ENCODE measurements around the gene GPRC5C. TPM values are rescaled to one million over a fixed set of nuclear protein-coding genes. Genes with fewer than 3 reads are reported as not detected.

Gene GPRC5C
- 7.5 TPM for polyA plus RNA-seq (2012; ENCODE audit: low read depth, missing spikeins)

GRCh38 chr17:74431568-74432423, at the start of gene GPRC5C:
Gene GPRC5C (plus strand): TSS chr17:74432088. CDS start chr17:74439777, 7,689 bp downstream.
- FAIRE-seq (peak; percentile 92), DNase-seq (ENCODE audit: insufficient read length, low spot score) (peak; percentile 80)
- TF ChIP-seq TAF1 (IDR thresholded peaks at IDR 0.05; ENCODE audit: low read depth, low read length), result 0 out of 2 replicates have a peak, but pooled peaks have one; percentile 40
- 0 out of 2 replicates have a peak, but pooled peaks have one; percentile 12 for TF ChIP-seq POLR2A (IDR thresholded peaks at IDR 0.05; ENCODE audit: low read depth, low read length)
- no peak for TF ChIP-seq PAX5 (IDR thresholded peaks at IDR 0.05; ENCODE audit: insufficient read depth, low read length, severe bottlenecking)
- TF ChIP-seq POLR2AphosphoS5 (IDR thresholded peaks at IDR 0.05; ENCODE audit: low read depth, low read length), result no peak
- TF ChIP-seq POU2F2 (IDR thresholded peaks at IDR 0.05; ENCODE audit: low read depth, low read length), result 0 out of 2 replicates have a peak, but pooled peaks have one; percentile 41
- TF ChIP-seq SPI1 (IDR thresholded peaks at IDR 0.05; ENCODE audit: low read depth, low read length), result no peak

GRCh38 chr17:74383141-74383540, 48.7 kb upstream of the GPRC5C start:
- FAIRE-seq, result no peak
- DNase-seq (ENCODE audit: insufficient read length, low spot score), result no peak

GRCh38 chr17:74385201-74385600, 46.7 kb upstream of the GPRC5C start:
- FAIRE-seq, result no peak
- no peak for TF ChIP-seq POLR2AphosphoS5 (IDR thresholded peaks at IDR 0.05; ENCODE audit: low read depth, low read length)
- TF ChIP-seq SPI1 (IDR thresholded peaks at IDR 0.05; ENCODE audit: low read depth, low read length), result no peak
- no peak for TF ChIP-seq PAX5 (IDR thresholded peaks at IDR 0.05; ENCODE audit: insufficient read depth, low read length, severe bottlenecking)
- no peak for TF ChIP-seq POLR2A (IDR thresholded peaks at IDR 0.05; ENCODE audit: low read depth, low read length)
- no peak for TF ChIP-seq TAF1 (IDR thresholded peaks at IDR 0.05; ENCODE audit: low read depth, low read length)
- TF ChIP-seq POU2F2 (IDR thresholded peaks at IDR 0.05; ENCODE audit: low read depth, low read length), result no peak
- DNase-seq (ENCODE audit: insufficient read length, low spot score), result no peak

More at GRCh38 chr17:74383141-74383540, 48.7 kb upstream of the GPRC5C start:
- TF ChIP-seq SPI1 (IDR thresholded peaks at IDR 0.05; ENCODE audit: low read depth, low read length) (no peak), POU2F2 (IDR thresholded peaks at IDR 0.05; ENCODE audit: low read depth, low read length) (no peak), POLR2AphosphoS5 (IDR thresholded peaks at IDR 0.05; ENCODE audit: low read depth, low read length) (no peak), TAF1 (IDR thresholded peaks at IDR 0.05; ENCODE audit: low read depth, low read length) (no peak), POLR2A (IDR thresholded peaks at IDR 0.05; ENCODE audit: low read depth, low read length) (no peak), PAX5 (IDR thresholded peaks at IDR 0.05; ENCODE audit: insufficient read depth, low read length, severe bottlenecking) (no peak)

GRCh38 chr17:74386386-74386785, 45.5 kb upstream of the GPRC5C start:
- FAIRE-seq (no peak), DNase-seq (ENCODE audit: insufficient read length, low spot score) (no peak)
- TF ChIP-seq SPI1 (IDR thresholded peaks at IDR 0.05; ENCODE audit: low read depth, low read length), result no peak

- DNase-seq (ENCODE audit: insufficient read length, low spot score), result no peak
- FAIRE-seq, result no peak
- TF ChIP-seq POLR2AphosphoS5 (IDR thresholded peaks at IDR 0.05; ENCODE audit: low read depth, low read length), result no peak
- TF ChIP-seq POU2F2 (IDR thresholded peaks at IDR 0.05; ENCODE audit: low read depth, low read length), result no peak
- no peak for TF ChIP-seq SPI1 (IDR thresholded peaks at IDR 0.05; ENCODE audit: low read depth, low read length)
- TF ChIP-seq PAX5 (IDR thresholded peaks at IDR 0.05; ENCODE audit: insufficient read depth, low read length, severe bottlenecking), result no peak
- no peak for TF ChIP-seq TAF1 (IDR thresholded peaks at IDR 0.05; ENCODE audit: low read depth, low read length)
- TF ChIP-seq POLR2A (IDR thresholded peaks at IDR 0.05; ENCODE audit: low read depth, low read length), result no peak
Observed at GRCh38 chr17:74387365-74388218, 44.3 kb upstream of the GPRC5C start.

GRCh38 chr17:74389084-74389753, 42.7 kb upstream of the GPRC5C start:
- DNase-seq (ENCODE audit: insufficient read length, low spot score), result no peak
- FAIRE-seq, result no peak
- no peak for TF ChIP-seq POLR2AphosphoS5 (IDR thresholded peaks at IDR 0.05; ENCODE audit: low read depth, low read length)
- TF ChIP-seq TAF1 (IDR thresholded peaks at IDR 0.05; ENCODE audit: low read depth, low read length), result no peak
- no peak for TF ChIP-seq PAX5 (IDR thresholded peaks at IDR 0.05; ENCODE audit: insufficient read depth, low read length, severe bottlenecking)
- TF ChIP-seq POU2F2 (IDR thresholded peaks at IDR 0.05; ENCODE audit: low read depth, low read length), result no peak
- TF ChIP-seq POLR2A (IDR thresholded peaks at IDR 0.05; ENCODE audit: low read depth, low read length), result no peak
- no peak for TF ChIP-seq SPI1 (IDR thresholded peaks at IDR 0.05; ENCODE audit: low read depth, low read length)

GRCh38 chr17:74389937-74390679, 41.8 kb upstream of the GPRC5C start:
- TF ChIP-seq POLR2A (IDR thresholded peaks at IDR 0.05; ENCODE audit: low read depth, low read length) (no peak), TAF1 (IDR thresholded peaks at IDR 0.05; ENCODE audit: low read depth, low read length) (no peak), SPI1 (IDR thresholded peaks at IDR 0.05; ENCODE audit: low read depth, low read length) (no peak), POLR2AphosphoS5 (IDR thresholded peaks at IDR 0.05; ENCODE audit: low read depth, low read length) (no peak), POU2F2 (IDR thresholded peaks at IDR 0.05; ENCODE audit: low read depth, low read length) (no peak), PAX5 (IDR thresholded peaks at IDR 0.05; ENCODE audit: insufficient read depth, low read length, severe bottlenecking) (no peak)
- FAIRE-seq (no peak), DNase-seq (ENCODE audit: insufficient read length, low spot score) (no peak)
